SKM-1 treated with dmso at 0.1 percent for 144 hours (cell line): ENCODE measurements around the gene GLYATL1.

ENCODE experiments used
- DNase-seq: peaks from one replicate; lab custom pipeline; 2025; ENCODE audit not compliant: unreplicated experiment; lab: John Stamatoyannopoulos, UW

Gene GLYATL1

DNA sequence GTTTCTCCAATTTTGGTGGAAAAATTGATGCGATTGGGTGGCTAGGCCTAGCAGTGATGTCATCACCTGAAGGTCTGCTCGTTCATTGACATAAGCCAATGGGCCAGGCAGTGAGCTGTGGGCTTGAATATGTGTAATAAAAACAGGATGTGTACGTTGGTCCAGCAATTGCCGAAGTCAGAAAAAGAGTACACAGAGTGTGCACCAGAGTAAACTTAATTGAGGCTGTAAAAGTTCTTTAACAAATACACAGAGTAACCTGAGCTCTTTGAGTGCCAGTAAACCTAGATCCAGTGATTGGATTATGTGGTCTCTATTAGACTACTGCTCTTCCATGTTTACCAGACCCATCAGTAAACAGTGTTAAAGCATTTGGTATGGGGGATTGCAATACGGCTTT is 13.0 kb upstream of the GLYATL1 start:
- no peak for DNase-seq

DNA sequence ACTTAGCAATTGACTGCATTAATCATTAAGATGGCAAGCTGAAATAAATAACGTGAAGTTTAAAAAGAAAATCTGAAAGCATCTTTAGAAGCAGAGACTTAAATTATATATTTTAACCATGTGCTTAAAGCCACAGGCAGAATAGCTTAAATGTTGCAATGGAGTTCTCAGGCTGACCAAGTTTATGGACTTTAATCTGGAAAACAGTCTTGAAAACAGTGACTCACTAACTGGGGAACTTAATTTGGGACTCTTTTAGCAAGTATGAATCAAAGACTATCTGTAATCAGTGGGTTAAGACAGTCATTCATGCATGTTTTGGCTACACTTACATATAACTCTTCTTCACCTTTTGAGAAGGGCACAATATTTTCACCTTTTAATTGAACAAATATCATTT is 12.6 kb upstream of the GLYATL1 start:
- no peak for DNase-seq

DNA sequence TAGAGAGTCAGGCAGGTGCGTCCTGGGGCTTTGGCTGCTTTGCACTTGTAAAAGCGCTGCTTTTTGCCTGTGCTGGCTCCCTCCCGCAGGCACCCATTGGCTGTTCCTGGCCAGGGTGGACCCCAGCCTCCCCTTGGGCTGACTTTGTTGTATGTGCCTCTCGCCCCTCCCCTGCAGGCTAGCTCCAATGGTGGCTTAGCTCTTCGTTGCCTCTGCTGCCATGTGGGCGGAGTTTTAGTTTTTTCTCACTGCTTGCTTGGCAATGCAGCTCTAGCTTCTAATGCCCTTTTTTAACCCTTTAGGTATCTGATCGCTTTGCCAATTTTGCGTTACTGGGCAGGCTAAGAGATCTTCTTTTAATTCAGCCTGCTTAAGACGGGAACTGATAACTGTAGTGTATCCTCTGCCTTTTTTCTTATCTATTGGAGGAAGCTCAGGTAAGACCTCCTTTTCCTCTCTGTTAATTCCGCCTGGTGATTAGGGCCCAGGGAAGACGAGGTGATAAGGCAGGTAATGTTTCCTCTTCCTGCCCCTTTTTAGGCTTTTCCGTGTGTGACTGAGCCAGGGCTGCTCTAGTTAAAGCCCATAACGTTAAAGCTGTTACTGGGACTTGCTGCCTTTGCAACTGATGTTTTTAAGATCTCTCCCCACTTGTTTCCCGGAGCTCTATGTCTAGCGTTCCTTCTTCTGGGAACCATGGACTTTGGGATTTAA is 11.7 kb upstream of the GLYATL1 start:
- DNase-seq: no peak

DNA sequence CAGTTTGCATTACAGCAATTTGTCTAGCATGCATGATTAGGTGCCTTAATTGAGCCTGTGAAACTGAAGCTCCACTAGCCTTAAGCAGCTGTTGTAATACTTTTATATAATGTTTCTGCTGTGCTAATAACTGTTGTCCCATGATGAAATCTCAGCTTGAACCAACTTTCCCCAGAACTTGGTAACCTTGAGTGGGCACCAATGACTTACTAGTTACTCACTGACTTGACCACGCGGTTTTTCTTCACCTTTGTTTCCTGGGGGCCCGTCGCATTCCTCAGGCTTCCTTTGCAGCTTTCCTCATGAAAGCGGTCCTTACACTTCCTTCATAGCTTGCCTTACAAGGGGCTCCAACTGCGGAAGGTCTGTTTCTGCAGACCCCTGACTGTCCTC is 11.2 kb upstream of the GLYATL1 start:
- DNase-seq: no peak

DNA sequence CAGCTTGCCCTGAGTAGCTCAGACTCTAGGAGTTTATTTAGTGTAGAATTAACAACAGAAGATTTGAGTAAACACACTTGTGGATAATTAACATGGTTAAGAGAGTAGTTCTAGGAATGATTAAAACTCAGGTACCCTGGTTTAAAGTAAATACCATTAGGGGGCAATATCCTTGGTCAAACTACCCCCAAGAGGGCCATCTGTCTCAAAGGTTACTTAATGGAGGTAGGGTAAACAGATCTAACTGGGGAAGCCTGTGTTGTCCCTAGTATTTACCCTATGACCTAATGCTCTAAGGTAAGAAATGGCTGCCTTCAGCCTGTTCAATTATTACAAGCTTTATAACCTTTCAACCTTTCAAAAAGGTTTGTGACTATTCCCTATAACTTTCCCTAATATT is 10.6 kb upstream of the GLYATL1 start:
- DNase-seq: no peak

DNA sequence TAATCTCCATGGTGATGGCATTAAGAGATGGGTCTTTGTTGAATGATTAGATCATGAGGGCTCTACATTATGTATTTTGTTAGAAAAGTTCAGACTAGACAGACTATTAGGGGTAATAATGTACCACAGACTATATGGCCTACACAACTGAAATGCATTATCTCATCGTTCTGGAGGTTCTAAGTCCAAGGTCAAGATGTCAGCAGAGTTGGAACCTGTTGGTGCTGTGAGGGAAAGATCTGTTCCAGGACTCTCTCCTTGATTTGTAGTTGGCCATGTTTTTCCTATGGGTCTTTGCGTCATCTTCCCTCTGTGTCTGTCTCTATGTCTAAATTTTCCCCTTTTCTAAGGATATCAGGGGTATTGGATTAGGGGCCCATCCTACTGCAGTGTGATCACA is 8.4 kb upstream of the GLYATL1 start:
- DNase-seq: no peak

DNA sequence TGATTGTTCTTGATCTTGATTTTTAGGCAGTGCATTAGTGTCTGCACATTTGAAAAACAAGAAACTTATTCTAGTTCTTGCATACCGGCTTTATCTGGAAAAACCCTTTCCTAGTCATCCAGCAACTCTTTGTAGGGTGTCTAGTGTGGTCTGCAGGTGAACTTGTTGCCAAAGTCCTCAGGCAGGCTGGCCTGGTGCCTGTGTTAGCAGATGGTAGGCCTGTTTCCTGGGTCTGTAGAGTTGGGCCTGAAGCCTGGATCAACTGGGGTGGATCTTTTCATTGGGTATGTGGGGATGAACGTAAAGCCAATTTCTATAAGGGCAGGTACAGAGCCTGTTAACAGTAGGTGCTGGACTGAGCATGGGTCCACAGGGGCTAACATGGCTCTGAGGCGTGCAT is 5.6 kb upstream of the GLYATL1 start:
- no peak for DNase-seq

DNA sequence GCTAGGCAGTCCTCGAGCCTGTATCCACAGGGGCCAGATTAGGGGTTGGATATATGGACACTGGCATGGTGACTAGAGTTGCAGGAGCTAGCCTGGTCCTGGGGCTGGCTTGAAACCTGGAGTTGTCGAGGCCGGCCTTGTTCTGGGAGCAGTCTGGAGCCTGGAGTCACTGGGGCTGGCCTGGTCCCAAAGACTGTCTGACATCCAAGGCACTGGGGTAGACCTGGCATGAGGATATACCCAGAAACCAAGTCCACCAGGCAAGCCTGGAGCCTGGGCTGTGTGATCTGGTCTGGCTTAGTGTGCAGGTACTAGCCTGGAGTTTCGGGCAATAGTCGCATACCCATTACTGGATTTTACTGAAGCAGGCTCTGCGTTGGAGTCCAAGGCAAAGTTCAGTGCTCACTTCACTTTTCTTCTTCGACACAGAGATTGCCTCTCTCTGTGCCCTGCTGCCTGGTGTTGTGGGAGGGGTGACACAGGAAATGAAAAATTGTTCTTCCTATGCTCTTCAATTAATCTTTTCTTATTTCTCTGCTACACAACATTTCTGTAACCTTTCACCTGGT is 4.3 kb upstream of the GLYATL1 start:
- no peak for DNase-seq

DNA sequence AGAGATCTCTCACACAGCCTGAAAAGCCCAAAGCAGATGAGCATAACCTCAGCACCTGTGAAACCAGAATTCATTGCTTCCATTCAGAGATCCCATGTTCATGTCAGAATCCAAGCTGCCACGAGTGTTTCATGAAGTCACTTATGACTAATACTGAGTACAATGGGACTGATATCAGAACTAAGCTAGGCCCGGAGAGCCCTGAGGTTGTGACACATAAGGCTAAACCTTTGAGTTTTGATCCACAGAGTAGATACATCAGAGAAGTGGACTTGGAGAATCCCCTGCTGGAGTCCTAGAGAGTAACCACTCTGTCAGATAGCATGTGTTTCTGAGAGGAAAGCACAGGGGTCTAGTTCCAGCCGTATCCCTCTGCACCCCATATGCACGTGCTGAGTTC is 890 bp upstream of the GLYATL1 start:
- DNase-seq: no peak

DNA sequence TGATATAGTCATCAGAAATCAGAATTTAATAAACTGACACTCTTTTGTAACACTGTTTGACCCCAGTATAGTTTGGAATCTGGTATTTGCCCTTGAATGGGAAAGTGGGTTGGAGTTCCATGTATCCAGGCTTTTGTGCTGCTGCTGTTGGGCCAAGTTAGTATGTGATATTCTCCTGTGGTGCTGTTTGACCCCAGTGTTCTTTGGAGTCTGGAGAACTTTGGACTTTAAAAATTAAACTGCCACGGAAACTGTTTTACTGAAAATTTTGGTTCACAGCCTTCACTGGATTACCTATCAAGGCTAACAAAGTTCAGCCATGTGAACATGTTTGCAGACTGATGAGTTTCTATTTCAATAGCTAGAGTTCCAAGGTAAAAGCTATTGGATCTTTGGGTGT is 740 bp downstream of the GLYATL1 start:
- DNase-seq: no peak

DNA sequence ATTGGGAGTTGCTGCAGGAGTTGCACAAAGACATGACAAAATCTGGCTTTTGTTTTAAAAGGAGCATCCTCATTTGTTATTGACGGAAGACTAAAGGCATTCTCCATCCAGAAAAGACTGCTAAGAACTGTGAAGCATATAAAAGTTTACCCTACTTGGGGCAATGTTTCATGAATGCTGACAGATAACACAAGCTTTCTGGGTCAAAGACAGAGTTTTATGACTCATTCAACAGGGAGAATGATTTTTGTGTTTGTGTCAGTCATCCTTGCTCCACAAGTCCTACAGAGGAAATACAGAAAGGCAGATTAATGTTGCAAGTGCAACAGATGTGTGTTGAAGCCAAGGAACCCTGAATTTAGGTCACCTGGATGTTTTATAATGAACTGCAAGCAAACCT is 2.5 kb downstream of the GLYATL1 start:
- no peak for DNase-seq

DNA sequence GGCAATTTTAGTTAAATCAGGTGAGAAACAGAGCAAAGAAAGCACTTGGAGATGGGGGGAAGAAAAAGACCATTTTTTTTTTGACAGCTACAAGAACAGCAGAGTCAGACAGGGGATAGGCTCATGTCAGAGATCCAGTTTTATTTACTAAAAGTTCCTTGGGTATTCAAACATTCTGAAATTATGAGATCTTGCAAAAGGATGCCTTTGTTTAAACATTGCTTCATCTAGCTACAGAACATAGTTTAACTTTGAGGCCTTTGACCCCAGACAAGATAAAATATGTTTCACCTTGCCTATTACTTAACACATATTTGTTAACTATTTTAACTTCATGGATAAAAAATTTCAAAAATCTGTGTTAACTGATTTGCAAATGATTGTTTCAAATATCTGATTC is 6.4 kb downstream of the GLYATL1 start:
- DNase-seq: no peak

DNA sequence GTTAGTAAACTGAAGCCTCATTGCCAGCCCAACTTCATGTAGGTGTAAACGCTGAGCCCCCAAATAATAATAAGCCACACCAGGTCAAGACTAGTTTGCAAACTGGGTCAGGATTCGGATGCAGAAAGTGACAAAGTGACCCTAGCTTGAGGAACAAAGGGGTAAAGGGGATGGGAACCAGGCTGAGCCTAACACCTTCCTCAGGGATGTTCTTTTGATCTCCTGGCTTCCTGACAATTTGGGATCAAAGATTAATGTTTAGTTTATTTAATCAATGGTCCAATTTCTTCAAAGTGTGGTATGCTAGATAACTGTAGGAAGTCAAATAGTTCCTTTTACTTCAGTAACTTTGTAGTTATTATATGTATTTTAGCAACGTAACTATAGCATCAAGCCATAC is 9.9 kb downstream of the GLYATL1 start:
- DNase-seq: no peak

DNA sequence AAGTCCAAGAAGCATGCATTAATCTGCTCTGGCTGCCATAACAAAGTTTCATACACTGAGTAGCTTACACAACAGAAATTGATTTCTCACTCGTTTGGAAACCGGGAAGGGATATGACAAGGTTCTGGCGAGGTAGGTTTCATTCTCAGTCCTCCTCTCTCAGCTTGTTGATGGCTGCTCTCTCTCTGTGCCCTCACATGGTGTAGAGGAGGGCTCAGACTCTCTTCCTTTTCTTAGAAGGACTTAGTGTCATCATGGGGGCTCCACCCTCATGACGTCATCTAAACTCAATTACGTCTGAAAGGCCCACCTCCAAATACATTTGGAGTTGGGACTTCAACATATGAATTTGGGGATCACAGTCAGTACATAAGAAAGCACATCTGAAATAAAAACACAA is 18.6 kb downstream of the GLYATL1 start:
- DNase-seq: no peak

DNA sequence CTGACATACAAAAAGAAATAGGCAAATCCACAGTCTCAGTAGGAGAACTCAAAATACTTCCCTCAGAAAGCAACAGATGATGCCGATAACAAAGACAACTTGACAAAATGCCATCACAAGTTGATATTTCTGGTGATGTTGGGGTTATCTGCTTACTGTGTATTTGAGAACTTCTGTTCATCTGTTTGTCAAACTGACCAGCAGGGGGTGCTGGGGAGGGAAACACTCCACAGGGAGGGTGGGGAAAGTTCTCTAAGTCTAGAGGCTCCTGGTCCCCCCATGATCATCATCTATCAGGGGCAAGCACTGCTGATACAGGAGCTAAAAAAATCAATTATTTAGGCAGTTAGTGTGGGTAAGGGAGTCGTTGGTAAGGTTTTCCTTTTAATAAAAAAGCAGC is 19.2 kb downstream of the GLYATL1 start:
- no peak for DNase-seq

DNA sequence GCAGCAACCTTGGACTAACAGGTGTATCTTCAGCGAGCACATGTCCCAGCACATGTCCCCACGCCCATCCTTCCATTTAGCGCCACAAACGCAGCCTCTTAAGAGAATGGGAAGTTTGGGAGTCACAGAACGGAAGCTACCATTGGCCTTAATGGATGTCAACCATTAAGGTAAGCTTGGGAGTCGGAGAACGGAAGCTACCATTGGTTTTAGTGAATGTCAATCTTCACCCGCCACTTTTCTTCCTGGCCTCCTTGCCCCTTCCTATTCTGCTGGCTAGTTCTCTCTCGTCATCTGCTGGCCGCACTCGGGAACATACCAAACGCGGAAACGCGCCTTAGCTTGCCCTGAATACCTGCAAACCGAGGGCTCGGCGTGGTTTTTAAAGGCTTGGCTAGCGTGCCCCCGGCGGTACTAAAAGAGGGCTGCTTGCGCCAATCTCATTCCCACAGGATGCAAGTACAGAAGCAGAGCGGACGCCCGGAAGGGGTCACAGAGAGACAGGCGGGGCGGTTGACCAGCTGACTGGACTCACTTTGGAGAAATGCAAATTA is 24.3 kb downstream of the GLYATL1 start:
- DNase-seq: no peak

DNA sequence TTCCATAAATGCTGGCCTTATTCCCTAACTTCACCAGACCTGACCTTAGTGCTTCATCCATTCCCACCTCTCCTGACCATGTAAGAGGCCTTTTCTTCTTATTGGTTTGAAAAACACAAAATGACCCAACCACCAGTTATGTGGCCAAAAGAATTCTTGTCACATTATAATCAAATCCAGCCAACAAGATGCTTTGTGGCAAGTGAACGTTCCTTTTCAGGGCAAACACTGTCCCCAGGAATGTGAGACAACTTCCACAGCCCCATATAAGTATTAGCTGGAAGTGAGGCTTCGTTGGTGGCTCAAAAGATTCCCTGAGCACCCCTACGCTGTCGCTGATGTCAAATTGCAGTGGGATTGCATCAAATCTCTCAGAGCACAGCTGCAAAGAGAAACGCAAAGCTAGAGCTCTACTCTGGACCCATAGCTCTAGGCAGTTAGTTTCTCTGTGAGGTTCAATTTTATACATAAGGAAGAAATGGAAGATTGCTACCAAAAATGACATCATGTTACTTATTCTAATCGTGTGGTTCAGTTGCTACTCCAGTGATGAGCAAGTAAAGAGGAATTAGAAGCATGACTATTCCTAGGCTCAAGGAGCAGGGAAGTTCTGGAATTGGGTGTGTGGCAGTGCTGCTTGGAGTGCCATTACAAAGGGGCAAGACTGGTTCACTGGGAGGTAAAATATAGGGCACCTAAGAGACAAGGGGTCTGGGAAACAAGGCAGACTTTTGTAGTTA is 26.1 kb downstream of the GLYATL1 start:
- DNase-seq: no peak

DNA sequence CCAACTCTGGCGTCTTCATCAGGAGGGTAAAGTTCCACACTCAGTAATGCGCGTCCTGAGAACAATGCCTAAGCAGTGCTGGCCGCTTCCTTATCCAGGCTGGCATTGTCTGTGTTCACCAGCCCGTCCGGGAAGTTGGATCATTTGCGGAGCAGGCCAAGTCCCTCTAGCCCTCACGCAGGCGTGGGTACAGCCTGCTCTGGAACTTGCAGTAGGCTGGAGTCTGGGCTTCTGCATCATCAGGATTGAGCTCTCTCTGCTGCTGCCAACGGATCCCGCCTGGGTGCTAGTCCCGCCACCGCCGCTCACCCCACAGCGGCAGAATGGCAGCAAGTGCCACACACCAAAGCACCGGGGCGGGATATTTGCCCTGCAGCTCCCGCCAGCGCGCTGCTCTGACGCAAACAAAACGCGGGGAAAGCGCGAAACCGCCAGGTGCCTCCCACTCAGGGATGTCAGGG is 29.0 kb downstream of the GLYATL1 start:
- no peak for DNase-seq

DNA sequence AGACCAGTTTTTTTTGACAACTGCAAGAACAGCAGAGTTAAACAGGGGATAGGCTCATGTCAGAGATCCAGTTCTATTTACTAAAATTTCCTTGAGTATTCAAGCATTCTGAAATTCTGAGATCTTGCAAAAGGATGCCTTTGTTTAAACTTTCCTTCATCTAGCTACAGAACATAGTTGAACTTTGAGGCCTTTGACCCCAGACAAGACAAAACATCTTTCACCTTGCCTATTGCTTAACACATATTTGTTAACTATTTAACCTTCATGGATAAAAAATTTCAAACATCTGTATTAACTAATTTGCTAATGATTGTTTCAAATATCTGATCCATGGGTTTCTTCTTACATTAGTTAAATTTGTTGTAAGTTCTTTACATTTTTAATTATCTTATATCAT is 38.2 kb downstream of the GLYATL1 start:
- DNase-seq: no peak

DNA sequence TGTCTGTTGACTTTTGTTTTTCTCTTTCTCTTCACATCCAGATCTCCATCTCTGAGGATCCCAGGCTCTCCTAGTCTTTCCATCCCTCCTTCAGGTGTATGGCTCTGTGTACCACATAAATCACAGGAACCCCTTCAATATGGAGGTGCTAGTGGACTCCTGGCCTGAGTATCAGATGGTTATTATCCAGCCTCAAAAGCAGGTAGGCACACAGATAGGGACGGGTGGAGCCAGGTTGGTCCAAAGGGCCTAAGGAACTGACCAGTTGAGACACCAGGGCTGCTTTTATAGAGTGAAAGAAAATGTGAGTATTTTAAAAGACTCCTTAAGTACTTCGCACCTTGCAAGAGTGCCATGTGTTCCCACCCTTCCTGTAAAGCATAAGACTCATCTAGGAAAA is 39.9 kb downstream of the GLYATL1 start:
- DNase-seq: no peak

DNA sequence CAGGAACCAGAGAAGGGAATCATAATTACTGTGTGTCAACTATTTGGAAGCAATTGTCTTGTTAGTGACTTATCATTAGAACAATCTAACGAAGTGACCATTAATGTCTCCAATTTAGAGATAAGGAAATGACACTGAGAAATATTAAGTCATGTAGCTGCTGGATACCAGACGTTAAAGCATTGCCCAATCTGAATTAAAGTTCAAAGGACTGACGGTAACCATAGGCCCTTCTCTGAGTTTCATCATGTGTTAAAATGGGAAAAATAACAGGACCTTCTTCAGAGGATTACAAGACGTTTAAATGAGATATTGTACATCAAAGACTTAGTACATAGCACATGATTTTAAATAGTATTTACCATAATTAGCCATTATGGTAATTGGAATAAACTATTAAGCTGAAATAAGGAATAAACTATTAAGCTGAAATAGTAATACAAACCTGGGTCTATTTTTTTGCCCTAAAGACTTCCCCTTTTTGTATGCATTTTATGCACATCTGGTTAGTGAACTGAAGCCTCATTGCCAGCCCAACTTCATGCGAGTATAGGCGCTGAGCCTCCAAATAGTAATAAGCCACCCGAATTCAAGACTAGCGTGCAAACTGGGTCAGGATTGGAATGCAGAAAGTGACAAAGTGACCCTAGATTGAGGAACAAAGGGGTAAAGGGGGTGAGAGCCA is 41.0 kb downstream of the GLYATL1 start:
- no peak for DNase-seq

DNA sequence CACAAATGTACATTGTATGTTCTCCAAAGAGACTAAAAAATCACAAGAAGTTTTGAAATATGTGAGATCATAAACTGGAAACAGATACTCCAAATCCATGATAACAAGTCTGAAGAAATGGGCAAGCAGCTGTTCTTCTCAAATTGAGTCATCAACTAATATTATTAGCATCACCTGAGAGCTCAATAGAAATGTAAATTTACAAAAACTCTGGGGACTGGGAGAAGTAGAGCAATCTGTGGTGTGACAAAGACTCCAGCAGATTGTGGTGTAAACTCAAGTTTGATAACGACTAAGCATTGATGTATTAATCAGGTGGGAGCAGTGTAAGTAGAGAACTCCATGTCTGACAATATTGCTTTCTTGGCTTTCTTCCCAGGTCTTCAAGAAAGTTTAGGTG is 53.2 kb downstream of the GLYATL1 start:
- no peak for DNase-seq
